HepG2 (cell line): ENCODE data around the gene UNC79. TPM values are rescaled to one million over a fixed set of nuclear protein-coding genes. Genes with fewer than 3 reads are reported as not detected.

Experiments
- ATAC-seq: fragments of 200-7000 bp; cut with Tn5 transposase; 3 replicates; pipeline ENCODE4 v1.9.1; 2020; ENCODE audit warnings: mild to moderate bottlenecking, moderate library complexity
- BruUV-seq: library from RNA; stranded (reverse); fragments of 400-500 nt; replicated peaks from 2 replicates; lab custom pipeline; 2021; lab: Mats Ljungman, UMichigan
- CTCF ChIA-PET: fragments of 300-600 bp; formaldehyde crosslinking; extraction: SDS; loops from one replicate; lab custom pipeline; 2021; ENCODE audit warnings: low total read pairs, inconsistent platforms, low intra/inter-chr PET ratio; lab: Yijun Ruan, JAX
- POLR2A ChIA-PET: fragments of 350-600 bp; sonication (Branson Sonifier 250); formaldehyde crosslinking; loops from one replicate; lab custom pipeline; 2020; ENCODE audit warnings: antibody characterized with exemption, inconsistent platforms; lab: Yijun Ruan, JAX
- DNase-seq: peaks from one replicate; pipeline ENCODE4 v3.0.0-alpha.2; 2015; ENCODE audit warnings: low spot score
- FAIRE-seq: peaks from 3 replicates; lab custom pipeline; 2011; peaks lifted over from hg19 to GRCh38; lab: Jason Lieb, UNC
- H2AFZ ChIP-seq: one replicate; pipeline ENCODE4 v1.6.1; 2011; ENCODE audit warnings: low read length, inconsistent platforms
- H3K27ac ChIP-seq: fragments of 300-600 bp; 3 replicates; pipeline ENCODE4 v1.8.0; 2011; ENCODE audit warnings: mixed run types, mild to moderate bottlenecking, mixed read lengths, low read length, inconsistent platforms; ENCODE audit not compliant: insufficient read depth; ENCODE audit errors: extremely low read length
- H3K27me3 ChIP-seq, 2 experiments: fragments of 200-600 bp in 1 of 2; 2 replicates in 1 of 2; 3 replicates in 1 of 2; pipeline versions ENCODE4 v1.6.0 to v1.8.0; 2011; ENCODE audit warnings: low read length in 2 of 2, mild to moderate bottlenecking in 2 of 2, moderate library complexity in 2 of 2, inconsistent platforms in 1 of 2; ENCODE audit not compliant: insufficient read depth in 2 of 2, control insufficient read depth in 1 of 2
- H3K36me3 ChIP-seq, 2 experiments: fragments of 200-600 bp in 1 of 2; replicated peaks in 1 of 2; 2 replicates in 1 of 2; 3 replicates in 1 of 2; pipeline versions ENCODE4 v1.5.1 to v1.8.0; 2011; ENCODE audit warnings: low read length in 2 of 2, inconsistent platforms in 1 of 2; ENCODE audit not compliant: insufficient read depth in 2 of 2, control insufficient read depth in 1 of 2
- H3K4me1 ChIP-seq: 2 replicates; pipeline ENCODE4 v1.5.1; 2012; ENCODE audit warnings: low read length, inconsistent platforms; ENCODE audit not compliant: insufficient read depth
- H3K4me2 ChIP-seq: 2 replicates; pipeline ENCODE4 v1.6.0; 2011; ENCODE audit warnings: low read depth, low read length, inconsistent platforms
- H3K4me3 ChIP-seq, 3 experiments: fragments of 200-600 bp in 1 of 3; sonication (generic), shearing (Covaris generic) in 1 of 3; replicated peaks in 1 of 3; 2 replicates each; pipeline ENCODE4 v1.5.1; 2011 to 2016; ENCODE audit warnings: low read length in 3 of 3, inconsistent platforms in 2 of 3, low read depth in 2 of 3, mild to moderate bottlenecking in 2 of 3, control low read depth in 1 of 3, mixed read lengths in 1 of 3; ENCODE audit not compliant: insufficient read depth in 1 of 3
- H3K79me2 ChIP-seq: one replicate; pipeline ENCODE4 v1.6.1; 2011; ENCODE audit warnings: low read length, inconsistent platforms; ENCODE audit not compliant: insufficient read depth
- H3K9ac ChIP-seq: 2 replicates; pipeline ENCODE4 v1.6.0; 2011; ENCODE audit warnings: mild to moderate bottlenecking, low read depth, low read length, inconsistent platforms; ENCODE audit not compliant: insufficient read depth
- H3K9me3 ChIP-seq: 2 replicates; pipeline ENCODE4 v1.5.1; 2012; ENCODE audit warnings: mild to moderate bottlenecking, low read length
- H4K20me1 ChIP-seq: 2 replicates; pipeline ENCODE4 v1.6.0; 2011; ENCODE audit warnings: inconsistent platforms, mild to moderate bottlenecking, low read length, moderate library complexity; ENCODE audit not compliant: insufficient read depth
- ARNTL ChIP-seq: sonication (generic); formaldehyde crosslinking; IDR thresholded peaks from 2 replicates; pipeline ENCODE4 v1.4.0; 2020; ENCODE audit warnings: mild to moderate bottlenecking, missing genetic modification reagents
- HOMEZ ChIP-seq: IDR thresholded peaks from 2 replicates; pipeline ENCODE4 v1.6.1; 2016; ENCODE audit warnings: low read depth
- ISL2 ChIP-seq: sonication (generic); formaldehyde crosslinking; IDR thresholded peaks from 2 replicates; pipeline ENCODE4 v1.5.0; 2020; ENCODE audit warnings: missing genetic modification reagents
- MATR3 ChIP-seq: sonication (generic); formaldehyde crosslinking; IDR thresholded peaks from 2 replicates; pipeline ENCODE4 v1.4.0; 2020; ENCODE audit warnings: missing genetic modification reagents
- POGK ChIP-seq: sonication (generic); formaldehyde crosslinking; conservative IDR thresholded peaks from 2 replicates; pipeline ENCODE4 v1.8.0; 2022; ENCODE audit warnings: mild to moderate bottlenecking, moderate library complexity, missing genetic modification reagents
- PTBP1 ChIP-seq: fragments of 200-400 bp; formaldehyde crosslinking; IDR thresholded peaks from 2 replicates; pipeline ENCODE4 v1.6.1; 2018; ENCODE audit warnings: low read length, low read depth; ENCODE audit not compliant: poor library complexity, severe bottlenecking
- ZBTB2 ChIP-seq: sonication (generic); formaldehyde crosslinking; IDR thresholded peaks from 2 replicates; pipeline ENCODE4 v1.8.0; 2022; ENCODE audit warnings: low read depth, missing genetic modification reagents
- ZBTB3 ChIP-seq: sonication (generic); formaldehyde crosslinking; IDR thresholded peaks from 2 replicates; pipeline ENCODE4 v1.4.0; 2020; ENCODE audit warnings: low read depth, mild to moderate bottlenecking, moderate library complexity, missing genetic modification reagents, borderline replicate concordance
- ZIK1 ChIP-seq: sonication (generic); formaldehyde crosslinking; IDR thresholded peaks from 2 replicates; pipeline ENCODE4 v1.5.0; 2020; ENCODE audit warnings: mild to moderate bottlenecking, low read depth, missing genetic modification reagents, borderline replicate concordance
- ZSCAN21 ChIP-seq: sonication (generic); formaldehyde crosslinking; IDR thresholded peaks from 2 replicates; pipeline ENCODE4 v1.8.0; 2022; ENCODE audit warnings: mild to moderate bottlenecking, missing genetic modification reagents, moderate library complexity, borderline replicate concordance
- WGBS: methylation state at CpG from one replicate; pipeline ENCODE4 v1.1.6; 2017; ENCODE audit warnings: low lambda C conversion rate; 5-methylcytosine and 5-hydroxymethylcytosine counted together
- in situ Hi-C: cut with HindIII; loops from 2 replicates; pipeline ENCODE4 v1.10.0; 2017; ENCODE audit warnings: low pct_unique_long_range_greater_than_20kb; ENCODE audit not compliant: extremely low pct_ligation_motif_present
- intact Hi-C: fragments of 100-400 bp; cut with micrococcal nuclease; formaldehyde crosslinking; loops from one replicate; pipeline ENCODE4 v1.10.0; 2022; ENCODE audit not compliant: unreplicated experiment
- polyA plus RNA-seq, 8 experiments: library from polyadenylated mRNA; depleted of rRNA in 3 of 8; stranded (reverse) in 7 of 8; unstranded in 1 of 8; fragments of >200 nt; fragmentation: Illumina TruSeq in 4 of 8; extraction: Trizol in 4 of 8; gene quantifications; 2 replicates each; pipeline versions ENCODE4 v1.2.1 to v1.2.3, GENCODE V29; 2011 to 2016; ENCODE audit warnings: low read depth in 4 of 8, missing spikeins in 1 of 8, mixed read lengths in 1 of 8; ENCODE audit not compliant: insufficient read depth in 1 of 8
- total RNA-seq, 5 experiments: library from RNA; depleted of rRNA; stranded (reverse); fragments of >200 nt; fragmentation: Illumina TruSeq; extraction: Trizol; gene quantifications; 2 replicates each; pipeline ENCODE4 v1.2.3, GENCODE V29; 2016; ENCODE audit warnings: low read depth in 1 of 5

UNC79 gene
- total and polyA plus RNA-seq, 2 of the 13 experiments (the other 11 are each of a cell fraction or from before 2014, with no cell fraction given), result under 0.01 TPM; not detected in 1

- TF ChIP-seq HOMEZ, result no peak
- no peak for TF ChIP-seq ZBTB3 (CRISPR knock-in tag)
- no peak for TF ChIP-seq ZSCAN21
Measured at GRCh38 chr14:93727039-93727740, 296.5 kb downstream of the UNC79 start (continued).

GRCh38 chr14:93727917-93728650, 297.3 kb downstream of the UNC79 start:
- Histone ChIP-seq H3K4me2 (no peak overlapping the region), H3K4me1 (no peaks in the 10 kb centered on the region), H3K4me3 (no peak overlapping the region), H3K36me3 (no peaks in the 10 kb centered on the region; a peak in 1 of 5 replicates), H3K27ac (no peak overlapping the region), H3K9ac (no peak overlapping the region), H3K79me2 (no peaks in the 10 kb centered on the region), H2AFZ (no peak overlapping the region), H4K20me1 (no peaks in the 10 kb centered on the region), H3K27me3 (no peaks in the 10 kb centered on the region), H3K9me3 (no peaks in the 10 kb centered on the region)
- FAIRE-seq (no peak), DNase-seq (no peak), ATAC-seq (no peak)
- CTCF ChIA-PET, result no interaction called here
- intact Hi-C loops, result no loop called here
- TF ChIP-seq MATR3 (no peak), ARNTL (CRISPR knock-in tag) (no peak), ISL2 (CRISPR knock-in tag) (no peak), ZBTB2 (CRISPR knock-in tag) (no peak), PTBP1 (no peak), ZIK1 (CRISPR knock-in tag) (no peak), POGK (CRISPR knock-in tag) (no peak)
- in situ Hi-C loops, result no loop called here
- POLR2A ChIA-PET, result no interaction called here
- WGBS, result 86% methylated on average over 17 of the region's 19 CpGs
- BruUV-seq, result no TSS peak
